MM.1S (cell line): ENCODE data around the gene PTPRK.

ENCODE experiments used
- DNase-seq: peaks from one replicate; pipeline ENCODE4 v3.0.0-alpha.2; 2015
- H2AFZ ChIP-seq: fragments of 300-600 bp; sonication (generic); 2 replicates; pipeline ENCODE4 v1.6.0; 2016; ENCODE audit warnings: antibody characterized with exemption, low read length
- H3F3A ChIP-seq: fragments of 300-600 bp; sonication (generic); 2 replicates; pipeline ENCODE4 v1.6.1; 2016; ENCODE audit warnings: mild to moderate bottlenecking, antibody characterized with exemption, low read length, moderate library complexity, mixed read lengths; ENCODE audit not compliant: insufficient read depth
- H3K27ac ChIP-seq: fragments of 300-600 bp; sonication (generic); 2 replicates; pipeline ENCODE4 v1.5.1; 2016; ENCODE audit warnings: mild to moderate bottlenecking, low read length
- H3K27me3 ChIP-seq: fragments of 300-600 bp; sonication (generic); replicated peaks from 2 replicates; pipeline ENCODE4 v1.6.0; 2016; ENCODE audit warnings: low read length; ENCODE audit not compliant: insufficient read depth
- H3K36me3 ChIP-seq: fragments of 300-600 bp; sonication (generic); replicated peaks from 2 replicates; pipeline ENCODE4 v1.6.1; 2016; ENCODE audit warnings: mild to moderate bottlenecking, low read length, mixed read lengths; ENCODE audit not compliant: insufficient read depth
- H3K4me1 ChIP-seq: fragments of 300-600 bp; sonication (generic); 2 replicates; pipeline ENCODE4 v1.6.1; 2016; ENCODE audit warnings: low read length, mixed read lengths
- H3K4me2 ChIP-seq: fragments of 300-600 bp; sonication (generic); 2 replicates; pipeline ENCODE4 v1.6.0; 2016; ENCODE audit warnings: low read depth, low read length
- H3K4me3 ChIP-seq: fragments of 300-600 bp; sonication (generic); 2 replicates; pipeline ENCODE4 v1.5.1; 2016; ENCODE audit warnings: low read length, mixed read lengths
- H3K79me2 ChIP-seq: fragments of 300-600 bp; sonication (generic); 2 replicates; pipeline ENCODE4 v1.6.1; 2016; ENCODE audit warnings: mixed run types, low read length, mixed read lengths
- H3K9ac ChIP-seq: fragments of 300-600 bp; sonication (generic); 2 replicates; pipeline ENCODE4 v1.6.1; 2016; ENCODE audit warnings: low read length, mixed read lengths
- H3K9me2 ChIP-seq: fragments of 300-600 bp; sonication (generic); replicated peaks from 2 replicates; pipeline ENCODE4 v1.6.1; 2016; ENCODE audit warnings: mild to moderate bottlenecking, low read length, mixed read lengths; ENCODE audit not compliant: insufficient read depth
- H3K9me3 ChIP-seq: fragments of 300-600 bp; sonication (generic); replicated peaks from 2 replicates; pipeline ENCODE4 v1.6.1; 2016; ENCODE audit warnings: mild to moderate bottlenecking, low read length, mixed read lengths; ENCODE audit not compliant: insufficient read depth
- H4K20me1 ChIP-seq: fragments of 300-600 bp; sonication (generic); 2 replicates; pipeline ENCODE4 v1.6.1; 2016; ENCODE audit warnings: mild to moderate bottlenecking, low read length, moderate library complexity, mixed read lengths; ENCODE audit not compliant: insufficient read depth
- EZH2 ChIP-seq: fragments of 300-600 bp; sonication (generic); optimal IDR thresholded peaks from 2 replicates; pipeline ENCODE3; 2017; ENCODE audit warnings: low read depth, mild to moderate bottlenecking, antibody characterized with exemption, low read length, mixed read lengths
- EZH2phosphoT487 ChIP-seq: fragments of 300-600 bp; sonication (generic); IDR thresholded peaks from 2 replicates; pipeline ENCODE4 v1.6.1; 2018; ENCODE audit warnings: antibody characterized with exemption, low read length
- TF ChIP-seq, protein P1 (sequence below): fragments of 300-600 bp; sonication (generic); IDR thresholded peaks from 2 replicates; pipeline ENCODE4 v1.5.1; 2016; ENCODE audit warnings: antibody characterized with exemption, low read length, mixed read lengths

Gene PTPRK

DNA sequence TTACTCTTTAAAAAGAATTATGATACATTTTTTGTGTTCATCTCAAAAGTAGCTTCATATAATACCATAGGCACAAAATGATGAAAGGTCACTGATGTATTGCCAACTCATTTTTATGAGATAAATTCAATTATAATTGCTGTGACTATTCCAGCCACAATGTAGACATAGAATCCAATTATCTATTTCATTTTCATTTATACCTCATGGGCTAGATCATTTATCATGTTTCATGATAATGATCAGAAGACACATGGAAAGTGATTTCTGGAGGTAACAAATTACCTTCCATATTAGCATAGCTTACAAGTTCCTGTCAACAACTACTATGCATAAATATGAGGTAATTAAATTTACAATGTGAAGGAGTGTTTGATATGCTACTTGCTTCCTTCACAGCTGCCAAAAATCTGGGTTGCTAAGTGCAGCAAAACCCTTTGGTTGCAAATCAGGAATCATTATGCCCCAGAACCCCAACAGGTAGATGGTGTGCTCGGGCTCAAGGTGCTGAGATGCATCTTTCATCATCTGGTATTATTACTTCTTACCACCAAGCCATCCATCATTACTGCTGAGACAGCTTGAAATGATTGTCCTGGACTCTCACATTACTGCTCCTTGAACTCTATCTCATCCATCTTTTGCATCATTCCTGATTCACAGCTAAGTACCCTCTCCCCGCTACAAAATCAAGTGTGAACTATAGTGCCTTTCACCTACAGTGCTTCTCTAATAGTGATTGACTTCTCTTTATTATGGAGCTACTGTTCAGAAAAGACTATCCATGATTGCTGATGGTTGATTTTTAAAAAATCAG, 313.6 kb downstream of the PTPRK start:
- Histone ChIP-seq H2AFZ (no peak overlapping the region), H3K9me2 (no peaks in the 10 kb centered on the region), H3K4me3 (no peak overlapping the region), H3K9ac (no peak overlapping the region), H3F3A (no peaks in the 10 kb centered on the region), H4K20me1 (no peaks in the 10 kb centered on the region), H3K4me1 (no peaks in the 10 kb centered on the region), H3K79me2 (no peaks in the 10 kb centered on the region), H3K27me3 (no peaks in the 10 kb centered on the region), H3K9me3 (no peaks in the 10 kb centered on the region), H3K27ac (no peak overlapping the region), H3K4me2 (no peak overlapping the region), H3K36me3 (no peaks in the 10 kb centered on the region)
- TF ChIP-seq EZH2phosphoT487, result no peak
- TF ChIP-seq, protein P1, sequence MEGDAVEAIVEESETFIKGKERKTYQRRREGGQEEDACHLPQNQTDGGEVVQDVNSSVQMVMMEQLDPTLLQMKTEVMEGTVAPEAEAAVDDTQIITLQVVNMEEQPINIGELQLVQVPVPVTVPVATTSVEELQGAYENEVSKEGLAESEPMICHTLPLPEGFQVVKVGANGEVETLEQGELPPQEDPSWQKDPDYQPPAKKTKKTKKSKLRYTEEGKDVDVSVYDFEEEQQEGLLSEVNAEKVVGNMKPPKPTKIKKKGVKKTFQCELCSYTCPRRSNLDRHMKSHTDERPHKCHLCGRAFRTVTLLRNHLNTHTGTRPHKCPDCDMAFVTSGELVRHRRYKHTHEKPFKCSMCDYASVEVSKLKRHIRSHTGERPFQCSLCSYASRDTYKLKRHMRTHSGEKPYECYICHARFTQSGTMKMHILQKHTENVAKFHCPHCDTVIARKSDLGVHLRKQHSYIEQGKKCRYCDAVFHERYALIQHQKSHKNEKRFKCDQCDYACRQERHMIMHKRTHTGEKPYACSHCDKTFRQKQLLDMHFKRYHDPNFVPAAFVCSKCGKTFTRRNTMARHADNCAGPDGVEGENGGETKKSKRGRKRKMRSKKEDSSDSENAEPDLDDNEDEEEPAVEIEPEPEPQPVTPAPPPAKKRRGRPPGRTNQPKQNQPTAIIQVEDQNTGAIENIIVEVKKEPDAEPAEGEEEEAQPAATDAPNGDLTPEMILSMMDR, result no peak
- TF ChIP-seq EZH2, result no peak
- no peak for DNase-seq

DNA sequence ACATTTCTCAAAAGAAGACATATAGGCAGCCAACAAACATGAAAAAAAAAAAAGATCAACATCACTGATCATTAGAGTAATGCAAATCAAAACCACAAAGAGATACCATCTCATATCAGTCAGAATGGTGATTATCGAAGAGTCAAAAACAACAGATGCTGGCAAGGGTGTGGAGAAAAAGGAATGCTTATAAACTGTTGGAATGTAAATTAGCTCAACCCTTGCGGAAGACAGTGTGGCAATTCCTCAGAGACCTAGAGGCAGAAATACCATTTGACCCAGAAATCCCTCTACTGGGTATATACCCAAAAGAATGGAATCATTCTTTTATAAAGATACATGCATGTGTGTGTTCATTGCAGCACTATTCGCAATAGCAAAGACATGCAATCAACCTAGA, 315.8 kb downstream of the PTPRK start:
- Histone ChIP-seq H3F3A (no peaks in the 10 kb centered on the region), H3K79me2 (no peaks in the 10 kb centered on the region), H3K4me3 (no peak overlapping the region), H3K27ac (no peak overlapping the region), H3K4me1 (no peaks in the 10 kb centered on the region), H2AFZ (no peak overlapping the region), H4K20me1 (no peaks in the 10 kb centered on the region), H3K9me3 (no peaks in the 10 kb centered on the region), H3K27me3 (no peaks in the 10 kb centered on the region), H3K9me2 (no peaks in the 10 kb centered on the region), H3K4me2 (no peak overlapping the region), H3K36me3 (no peaks in the 10 kb centered on the region), H3K9ac (no peak overlapping the region)
- no peak for DNase-seq
- TF ChIP-seq EZH2, result no peak
- no peak for TF ChIP-seq EZH2phosphoT487
- TF ChIP-seq, protein P1, result no peak

DNA sequence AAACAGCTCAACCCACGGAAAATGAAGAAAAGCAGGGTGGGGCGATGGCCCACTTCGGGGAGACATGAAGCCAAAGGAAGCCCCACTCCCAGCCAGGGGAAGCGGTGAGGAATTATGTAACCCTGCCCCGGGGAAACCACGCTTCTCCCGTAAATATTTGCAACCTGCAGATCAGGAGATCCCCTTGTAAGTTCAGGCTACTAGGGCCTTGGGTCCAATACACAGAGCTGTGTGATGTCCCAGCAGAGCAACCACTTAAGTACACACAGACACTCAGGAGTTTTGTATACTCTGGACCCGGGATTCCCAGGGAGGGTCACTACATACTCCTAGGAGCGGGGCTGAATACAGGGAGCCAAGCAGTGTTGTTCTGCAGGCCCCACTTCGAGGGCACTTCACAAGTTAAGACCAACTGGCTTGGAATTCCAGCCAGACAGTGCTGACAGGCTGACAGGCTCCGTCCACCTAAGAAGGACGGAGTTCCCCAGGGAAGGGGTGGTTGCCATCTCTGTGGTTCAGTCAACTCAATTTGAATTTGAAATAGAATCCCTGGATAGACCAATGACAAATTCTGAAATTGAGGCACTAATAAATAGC, 318.1 kb downstream of the PTPRK start:
- Histone ChIP-seq H3K4me3 (no peak overlapping the region), H3K36me3 (no peaks in the 10 kb centered on the region), H3K9me2 (no peaks in the 10 kb centered on the region), H3K4me1 (no peaks in the 10 kb centered on the region), H3K9me3 (no peaks in the 10 kb centered on the region), H4K20me1 (no peaks in the 10 kb centered on the region), H3K79me2 (no peaks in the 10 kb centered on the region), H2AFZ (no peak overlapping the region), H3K27ac (no peak overlapping the region), H3K9ac (no peak overlapping the region), H3K4me2 (no peak overlapping the region), H3K27me3 (no peaks in the 10 kb centered on the region), H3F3A (no peaks in the 10 kb centered on the region)
- no peak for DNase-seq
- TF ChIP-seq EZH2 (no peak), EZH2phosphoT487 (no peak)
- TF ChIP-seq, protein P1, result no peak
